Stimulated activated naive CD8-positive, alpha-beta T cell treated with anti-CD3 and anti-CD28 coated beads, Interleukin-15, amount 100 ng/mL, for 72 hours (primary cell): ENCODE results near the gene STAB1.

Source experiments
- ATAC-seq: fragments of 150-1000 bp; cut with Tn5 transposase; 2 replicates; pipeline ENCODE4 v1.10.0; 2021; ENCODE audit warnings: mild to moderate bottlenecking, moderate library complexity
- DNase-seq, 2 donors: peaks; one replicate each; pipeline ENCODE4 v3.0.0; 2021 to 2022
- H3K27ac Mint-ChIP-seq, 2 donors: one replicate each; pipeline ENCODE4 v1.8.0; 2022; ENCODE audit warnings: mild to moderate bottlenecking in 2 of 2, mixed read lengths in 2 of 2, moderate library complexity in 2 of 2
- H3K27me3 Mint-ChIP-seq: one replicate; pipeline ENCODE4 v1.8.0; 2022; ENCODE audit warnings: mixed read lengths
- H3K4me1 Mint-ChIP-seq: one replicate; pipeline ENCODE4 v1.8.0; 2022; ENCODE audit warnings: mild to moderate bottlenecking, mixed read lengths
- H3K4me3 Mint-ChIP-seq, 2 donors: one replicate each; pipeline ENCODE4 v1.8.0; 2022; ENCODE audit warnings: mild to moderate bottlenecking in 2 of 2, mixed read lengths in 2 of 2, moderate library complexity in 1 of 2
- H3K9me3 Mint-ChIP-seq, 2 donors: one replicate each; pipeline ENCODE4 v1.8.0; 2022; ENCODE audit warnings: mixed read lengths in 2 of 2

The STAB1 gene

GRCh38 chr3:52541050-52541449 is 45.9 kb downstream of the STAB1 start:
- H3K4me1 Mint-ChIP-seq = peaks cover 42% of the 10 kb centered on the region
- no peak overlapping the region for H3K4me3 Mint-ChIP-seq
- ATAC-seq (no peak), DNase-seq (no peak)
- no peaks in the 10 kb centered on the region for H3K27me3 Mint-ChIP-seq
- H3K9me3 Mint-ChIP-seq = no peaks in the 10 kb centered on the region
- H3K27ac Mint-ChIP-seq = no peak overlapping the region

GRCh38 chr3:52544937-52545336 is 49.8 kb downstream of the STAB1 start:
- Mint-ChIP-seq H3K9me3 (no peaks in the 10 kb centered on the region), H3K27me3 (no peaks in the 10 kb centered on the region), H3K4me1 (peaks cover 8% of the 10 kb centered on the region), H3K27ac (peak overlapping the region; percentile 27 to 75), H3K4me3 (no peak overlapping the region)
- DNase-seq (no peak), ATAC-seq (no peak)

GRCh38 chr3:52546111-52546901 is 51.2 kb downstream of the STAB1 start:
- Mint-ChIP-seq H3K4me3 (no peak overlapping the region), H3K4me1 (peaks cover 8% of the 10 kb centered on the region), H3K9me3 (no peaks in the 10 kb centered on the region), H3K27me3 (no peaks in the 10 kb centered on the region), H3K27ac (peak overlapping the region in 1 of 2 donors; percentile 40)
- ATAC-seq = no peak
- no peak for DNase-seq

GRCh38 chr3:52547143-52547542 is 52.0 kb downstream of the STAB1 start:
- ATAC-seq (no peak), DNase-seq (no peak)
- Mint-ChIP-seq H3K4me3 (no peak overlapping the region), H3K9me3 (no peaks in the 10 kb centered on the region), H3K27ac (peak overlapping the region in 1 of 2 donors; percentile 40), H3K4me1 (peaks cover 8% of the 10 kb centered on the region), H3K27me3 (no peaks in the 10 kb centered on the region)

GRCh38 chr3:52551118-52551517 is 56.0 kb downstream of the STAB1 start:
- Mint-ChIP-seq H3K4me3 (no peak overlapping the region), H3K27me3 (no peaks in the 10 kb centered on the region), H3K9me3 (no peaks in the 10 kb centered on the region), H3K27ac (peak overlapping the region in 1 of 2 donors; percentile 59), H3K4me1 (no peaks in the 10 kb centered on the region)
- ATAC-seq (no peak), DNase-seq (no peak)

- H3K27ac Mint-ChIP-seq = no peak overlapping the region
These were observed 57.0 kb downstream of the STAB1 start for GRCh38 chr3:52552089-52552488.

GRCh38 chr3:52554026-52554755 is 59.1 kb downstream of the STAB1 start:
- Mint-ChIP-seq H3K27ac (peak overlapping the region in 1 of 2 donors; percentile 12), H3K4me3 (no peak overlapping the region), H3K9me3 (no peaks in the 10 kb centered on the region), H3K4me1 (peaks cover 6% of the 10 kb centered on the region), H3K27me3 (no peaks in the 10 kb centered on the region)
- DNase-seq (no peak), ATAC-seq (no peak)

More at GRCh38 chr3:52552089-52552488, 57.0 kb downstream of the STAB1 start:
- no peaks in the 10 kb centered on the region for H3K27me3 Mint-ChIP-seq
- H3K4me1 Mint-ChIP-seq = peaks cover 6% of the 10 kb centered on the region
- DNase-seq (no peak), ATAC-seq (no peak)
- no peak overlapping the region for H3K4me3 Mint-ChIP-seq
- H3K9me3 Mint-ChIP-seq = no peaks in the 10 kb centered on the region

- H3K27me3 Mint-ChIP-seq = no peaks in the 10 kb centered on the region
- H3K4me1 Mint-ChIP-seq = peaks cover 8% of the 10 kb centered on the region
- no peak for ATAC-seq
- DNase-seq = no peak
- no peak overlapping the region for H3K27ac Mint-ChIP-seq
- H3K4me3 Mint-ChIP-seq = no peak overlapping the region
- H3K9me3 Mint-ChIP-seq = no peaks in the 10 kb centered on the region
These were observed 59.9 kb downstream of the STAB1 start for GRCh38 chr3:52555056-52555455.

- Mint-ChIP-seq H3K27me3 (no peaks in the 10 kb centered on the region), H3K4me1 (peaks cover 11% of the 10 kb centered on the region), H3K4me3 (no peak overlapping the region), H3K27ac (no peak overlapping the region), H3K9me3 (no peaks in the 10 kb centered on the region)
- DNase-seq = no peak
- ATAC-seq = no peak
These were observed 62.1 kb downstream of the STAB1 start for GRCh38 chr3:52557011-52557960.

GRCh38 chr3:52558436-52558835 is 63.3 kb downstream of the STAB1 start:
- Mint-ChIP-seq H3K4me3 (no peak overlapping the region), H3K9me3 (no peaks in the 10 kb centered on the region), H3K27ac (no peak overlapping the region), H3K27me3 (no peaks in the 10 kb centered on the region), H3K4me1 (peaks cover 11% of the 10 kb centered on the region)
- DNase-seq (no peak), ATAC-seq (no peak)

- Mint-ChIP-seq H3K27ac (no peak overlapping the region), H3K9me3 (no peaks in the 10 kb centered on the region), H3K4me1 (peaks cover 11% of the 10 kb centered on the region), H3K27me3 (no peaks in the 10 kb centered on the region), H3K4me3 (no peak overlapping the region)
- ATAC-seq (no peak), DNase-seq (no peak)
These were observed 66.0 kb downstream of the STAB1 start for GRCh38 chr3:52561028-52561747.

GRCh38 chr3:52563984-52564383 is 68.8 kb downstream of the STAB1 start:
- no peak overlapping the region for H3K4me3 Mint-ChIP-seq

GRCh38 chr3:52568069-52568468 is 72.9 kb downstream of the STAB1 start:
- H3K27ac Mint-ChIP-seq = no peak overlapping the region
- H3K27me3 Mint-ChIP-seq = no peaks in the 10 kb centered on the region
- H3K4me3 Mint-ChIP-seq = no peak overlapping the region
- H3K9me3 Mint-ChIP-seq = no peaks in the 10 kb centered on the region
- ATAC-seq (no peak), DNase-seq (no peak)
- no peaks in the 10 kb centered on the region for H3K4me1 Mint-ChIP-seq

More at GRCh38 chr3:52563984-52564383, 68.8 kb downstream of the STAB1 start:
- Mint-ChIP-seq H3K27me3 (no peaks in the 10 kb centered on the region), H3K9me3 (no peaks in the 10 kb centered on the region), H3K27ac (no peak overlapping the region), H3K4me1 (peaks cover 5% of the 10 kb centered on the region)
- ATAC-seq = no peak
- DNase-seq = no peak

- Mint-ChIP-seq H3K27ac (no peak overlapping the region), H3K27me3 (no peaks in the 10 kb centered on the region), H3K4me3 (no peak overlapping the region), H3K9me3 (no peaks in the 10 kb centered on the region), H3K4me1 (no peaks in the 10 kb centered on the region)
- DNase-seq (no peak), ATAC-seq (no peak)
These were observed 74.9 kb downstream of the STAB1 start for GRCh38 chr3:52570076-52570475.

- Mint-ChIP-seq H3K27me3 (no peaks in the 10 kb centered on the region), H3K4me1 (no peaks in the 10 kb centered on the region), H3K9me3 (no peaks in the 10 kb centered on the region), H3K4me3 (no peak overlapping the region), H3K27ac (no peak overlapping the region)
- DNase-seq (no peak), ATAC-seq (no peak)
These were observed 77.1 kb downstream of the STAB1 start for GRCh38 chr3:52572221-52572620.
